HG03064 (cell line): ENCODE measurements around the gene SDHA.
"Not testable (repeated sequence)": the region's sequence is repeated elsewhere in the genome, so short reads cannot be mapped to it uniquely, and the experiment has no call there.

ENCODE experiments used
- ATAC-seq: cut with Tn5 transposase; IDR thresholded peaks from one replicate; pipeline ENCODE4 v1.9.1; 2021; ENCODE audit warnings: low read depth; ENCODE audit not compliant: unreplicated experiment

SDHA gene

GRCh38 chr5:296207-296606 lies 78.1 kb downstream of the SDHA start:
- ATAC-seq = not testable (repeated sequence)

DNA sequence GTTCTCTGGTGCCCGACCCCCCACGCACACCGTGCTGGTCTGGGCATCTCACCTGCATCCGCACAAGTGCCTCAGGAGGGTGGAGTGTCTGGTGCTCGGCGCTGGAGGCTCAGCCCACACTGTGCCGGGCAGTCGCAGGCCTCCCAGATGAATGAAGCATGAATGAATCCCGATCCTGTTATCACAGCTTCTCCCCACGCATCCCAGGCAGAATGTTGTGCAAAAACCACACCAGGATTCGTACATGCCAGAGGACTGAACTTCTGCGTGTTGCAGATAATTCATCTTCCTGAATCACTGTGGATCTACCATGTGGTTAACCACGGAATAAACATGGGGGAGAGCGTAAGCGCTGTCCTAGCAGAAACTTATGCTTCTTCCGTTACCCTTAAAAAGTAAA lies 78.8 kb downstream of the SDHA start:
- not testable (repeated sequence) for ATAC-seq

GRCh38 chr5:297448-297847 lies 79.3 kb downstream of the SDHA start:
- ATAC-seq = not testable (repeated sequence)

DNA sequence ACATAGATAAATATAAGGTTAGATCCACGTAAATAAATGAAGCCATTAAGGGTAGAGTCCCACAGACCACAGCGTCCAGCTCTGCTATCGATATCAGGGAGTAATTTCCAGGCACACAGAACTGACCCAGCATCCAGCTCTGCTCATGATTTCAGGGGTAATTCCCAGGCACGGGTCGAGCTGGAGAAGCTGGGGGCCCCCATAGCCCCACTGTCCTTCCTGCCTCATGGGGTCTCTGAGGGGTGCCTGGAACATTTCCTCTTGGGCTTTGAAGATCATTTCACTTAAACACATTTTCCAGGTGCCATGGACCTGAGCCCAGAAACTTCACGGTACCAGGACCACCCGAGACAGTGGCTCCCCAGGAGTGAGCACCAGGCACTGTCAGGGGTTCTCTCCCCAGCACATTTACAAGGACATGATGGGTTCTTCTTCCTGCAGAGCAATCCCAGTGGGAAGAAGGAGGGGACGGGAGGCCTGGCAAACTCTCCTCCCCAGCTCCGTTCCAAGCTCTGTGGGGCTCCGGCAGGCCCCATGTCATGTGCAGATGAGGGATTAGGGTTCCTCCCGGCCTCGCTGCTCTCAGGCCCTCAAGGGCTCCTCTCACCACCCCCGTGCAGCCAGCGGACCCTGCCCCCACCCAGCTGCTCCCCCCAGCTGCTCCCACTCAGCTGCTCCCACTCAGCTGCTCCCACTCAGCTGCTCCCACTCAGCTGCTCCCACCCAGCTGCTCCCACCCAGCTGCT lies 80.0 kb downstream of the SDHA start:
- not testable (repeated sequence) for ATAC-seq

- ATAC-seq = no peak
Measured at GRCh38 chr5:298737-299125, 80.6 kb downstream of the SDHA start.

DNA sequence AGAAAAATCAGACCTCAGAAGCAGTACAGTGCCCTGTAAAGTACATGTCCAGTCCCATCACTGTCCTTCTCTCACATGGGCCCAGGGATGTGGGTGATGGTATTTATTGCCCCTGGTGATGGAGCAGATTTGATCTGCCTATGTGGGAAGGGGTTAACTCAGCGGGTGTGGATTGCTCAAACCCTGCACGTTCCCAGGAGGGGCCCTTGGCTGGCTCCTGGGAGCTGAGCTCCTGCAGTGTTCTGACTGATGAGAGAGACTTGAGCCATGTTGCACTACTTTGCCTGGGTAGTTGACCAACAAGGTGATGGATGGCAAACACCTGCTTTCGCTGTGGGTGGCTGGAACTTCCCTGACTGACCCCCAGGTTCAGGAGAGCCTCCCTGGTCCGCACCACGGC lies 81.8 kb downstream of the SDHA start:
- ATAC-seq = not testable (repeated sequence)

- ATAC-seq = not testable (repeated sequence)
Measured at GRCh38 chr5:300691-301435, 82.7 kb downstream of the SDHA start.

DNA sequence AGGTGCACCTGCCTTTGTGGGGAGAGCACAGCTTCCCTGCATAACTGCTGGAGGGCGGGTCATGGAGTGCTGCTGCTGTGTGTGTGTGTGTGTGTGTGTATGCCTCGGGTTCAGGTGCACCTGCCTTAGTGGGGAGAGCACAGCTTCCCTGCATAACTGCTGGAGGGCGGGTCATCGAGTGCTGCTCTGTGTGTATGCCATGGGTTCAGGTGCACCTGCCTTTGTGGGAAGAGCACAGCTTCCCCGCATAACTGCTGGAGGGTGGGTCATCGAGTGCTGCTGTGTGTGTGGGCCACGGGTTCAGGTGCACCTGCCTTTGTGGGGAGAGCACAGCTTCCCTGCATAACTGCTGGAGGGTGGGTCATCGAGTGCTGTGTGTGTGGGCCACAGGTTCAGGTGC lies 84.3 kb downstream of the SDHA start:
- ATAC-seq = not testable (repeated sequence)

DNA sequence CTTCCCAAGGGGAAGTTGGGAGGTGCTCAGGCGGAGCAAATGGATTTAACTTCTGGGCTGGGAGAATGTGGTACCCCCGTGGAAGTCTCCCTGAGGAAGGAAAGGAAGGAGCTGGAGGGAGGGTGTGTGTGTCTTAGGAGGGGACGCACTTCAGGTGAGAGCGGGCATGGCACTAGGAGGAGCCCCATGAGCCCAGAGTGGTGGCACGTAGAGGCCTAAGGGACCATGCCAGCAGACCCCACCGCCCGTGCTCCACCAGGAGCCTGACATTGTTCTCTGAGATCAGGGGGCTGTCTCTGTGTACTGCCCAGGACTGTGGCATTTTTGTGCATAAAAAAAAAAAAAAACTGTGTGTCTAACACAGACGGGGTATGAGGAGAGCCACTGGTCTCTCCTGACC lies 84.8 kb downstream of the SDHA start:
- ATAC-seq = no peak

DNA sequence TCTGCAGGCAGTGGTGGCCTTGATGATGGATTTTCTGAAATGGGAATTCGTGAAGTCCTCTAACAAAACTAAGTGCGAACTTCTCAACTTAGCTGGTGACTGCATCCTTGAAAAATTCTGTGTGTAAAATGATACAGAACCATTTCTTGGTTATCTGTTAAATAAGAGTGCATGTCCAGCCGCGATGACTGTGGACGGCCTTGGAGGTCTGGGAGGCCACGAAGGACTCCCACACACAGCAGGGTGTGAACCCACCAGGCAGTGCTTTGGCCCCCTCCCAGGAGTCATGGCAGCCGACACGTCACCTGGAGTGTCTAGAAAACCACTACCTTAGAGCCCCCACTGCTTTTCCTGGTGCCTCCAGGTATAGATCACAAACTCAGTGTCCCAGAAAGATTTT lies 85.6 kb downstream of the SDHA start:
- ATAC-seq = not testable (repeated sequence)

GRCh38 chr5:305050-305449 lies 86.9 kb downstream of the SDHA start:
- ATAC-seq = no peak

GRCh38 chr5:305459-305858 lies 87.3 kb downstream of the SDHA start:
- ATAC-seq = no peak

DNA sequence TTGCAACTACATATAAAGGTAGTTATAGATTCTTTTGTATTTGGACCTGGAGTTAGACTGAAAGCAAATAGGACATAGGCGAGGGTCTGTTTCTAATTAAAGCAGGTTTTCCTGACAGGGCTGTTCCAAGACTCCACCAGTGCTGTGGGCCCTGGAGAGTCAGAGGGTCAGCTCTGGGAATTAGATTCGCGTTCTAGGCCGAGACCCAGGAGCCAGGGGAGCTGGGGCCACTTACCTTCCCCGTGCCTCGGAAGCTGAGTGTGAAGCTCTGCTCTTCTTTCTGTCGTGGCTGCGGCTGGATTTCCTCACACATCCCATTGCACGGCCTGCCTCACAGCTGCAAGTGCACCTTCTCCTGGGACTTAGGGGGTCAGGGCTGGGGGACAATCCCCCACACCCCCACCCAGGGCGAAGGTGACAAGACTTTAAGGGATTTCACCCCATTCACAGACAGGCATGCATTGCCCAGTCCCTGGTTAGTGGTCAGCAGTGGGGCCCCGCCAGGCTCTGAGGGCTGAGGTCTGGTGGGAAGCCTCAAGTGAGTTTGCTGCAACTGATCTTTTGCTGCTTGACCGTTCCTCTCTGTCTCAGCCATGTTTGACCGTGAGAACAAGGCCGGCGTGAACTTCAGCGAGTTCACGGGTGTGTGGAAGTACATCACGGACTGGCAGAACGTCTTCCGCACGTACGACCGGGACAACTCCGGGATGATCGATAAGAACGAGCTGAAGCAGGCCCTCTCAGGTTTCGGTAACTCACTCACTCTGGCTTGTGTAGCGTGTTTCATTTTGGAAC lies 88.1 kb downstream of the SDHA start:
- no peak for ATAC-seq
